A673 (cell line): ENCODE results near the gene OR10H3.

Experiments
- CTCF ChIP-seq: fragments of 300-800, 200-600 bp; sonication (generic); conservative IDR thresholded peaks from 2 replicates; pipeline ENCODE4 v1.5.1; 2017; ENCODE audit warnings: low read depth, mild to moderate bottlenecking, antibody characterized with exemption, low read length, moderate library complexity, mixed read lengths
- EZH2 ChIP-seq: fragments of 200-600 bp; sonication (generic); IDR thresholded peaks from 2 replicates; pipeline ENCODE4 v1.6.1; 2017; ENCODE audit warnings: borderline replicate concordance, low read depth, mild to moderate bottlenecking, mixed read lengths, antibody characterized with exemption, low read length; ENCODE audit not compliant: poor library complexity, severe bottlenecking

- TF ChIP-seq CTCF (no peak), EZH2 (no peak)
Measured at GRCh38 chr19:15727724-15728123, 10.1 kb upstream of the OR10H3 start, which contains the start of gene OR10H2.
